ENCODE measurements around the gene NKTR. TPM values are rescaled to one million over a fixed set of nuclear protein-coding genes. Genes with fewer than 3 reads are reported as not detected.

Gene NKTR
- total RNA-seq, 1 donor from 2014 or later: 42.3 TPM

GRCh38 chr3:42694366-42694765, 93.9 kb downstream of the NKTR start:
- DNase-seq (ENCODE audit: low read depth, low spot score): no peak

GRCh38 chr3:42696356-42697288, 96.1 kb downstream of the NKTR start:
- no peak for DNase-seq (ENCODE audit: low read depth, low spot score)

DNA sequence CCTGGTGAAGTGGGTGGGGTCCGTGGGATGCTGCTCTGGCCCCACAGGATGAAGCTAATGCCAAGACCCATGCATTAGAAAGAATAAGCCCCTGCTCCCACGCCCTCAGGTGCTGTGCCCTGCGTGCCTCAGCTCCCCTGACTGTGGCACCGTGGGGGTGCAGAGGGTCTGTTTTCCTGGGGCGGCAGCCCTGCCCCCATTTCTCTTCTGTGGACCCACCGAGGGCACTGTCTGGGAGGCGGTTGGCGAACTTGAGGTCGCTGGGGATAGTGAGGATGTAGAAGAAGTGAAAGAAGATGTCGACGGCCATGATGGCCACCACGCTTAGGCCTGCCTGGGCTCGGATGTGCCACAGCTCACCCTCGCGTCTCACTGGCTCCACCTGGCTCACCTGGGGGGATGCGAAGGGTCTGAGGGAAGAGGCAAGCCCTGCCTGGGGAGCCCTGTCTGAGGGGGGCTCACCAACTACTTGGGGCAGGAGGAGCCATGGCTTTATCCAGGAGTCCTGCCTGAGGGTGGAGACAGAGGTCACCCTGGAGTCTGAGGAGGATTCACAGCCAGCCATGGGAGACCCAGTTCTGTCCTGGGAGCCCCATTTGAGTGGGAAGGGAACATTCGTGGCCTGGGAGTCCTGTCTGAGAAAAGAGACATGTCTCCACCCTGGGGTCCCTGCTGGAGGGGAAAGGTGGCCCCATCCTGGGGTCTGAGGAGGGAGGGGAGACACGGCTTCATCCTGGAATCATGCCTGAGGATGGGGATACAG, 97.0 kb downstream of the NKTR start:
- DNase-seq (ENCODE audit: low read depth, low spot score): no peak

Other genes starting within 250 kb of the NKTR start
- not detected in 2 replicates for gene LYZL4, start 190.1 kb upstream of the NKTR start, total RNA-seq
- gene VIPR1, start 98.0 kb upstream of the NKTR start, total RNA-seq: 1.9 and 4.5 TPM in 2 replicates
- 79.9 and 96.4 TPM in 2 replicates for gene SEC22C, start 18.7 kb upstream of the NKTR start, total RNA-seq
- 34.2 and 40.9 TPM in 2 replicates for gene SS18L2, start 9.8 kb upstream of the NKTR start, total RNA-seq
- 17.3 and 22.4 TPM in 2 replicates for gene ZBTB47, start 53.0 kb downstream of the NKTR start, total RNA-seq
- not detected in 2 replicates for gene KLHL40, start 84.9 kb downstream of the NKTR start, total RNA-seq
- not detected in 2 replicates for gene HHATL, start 102.1 kb downstream of the NKTR start, total RNA-seq
- 0.07 and 0.33 TPM in 2 replicates for gene CCDC13, start 172.6 kb downstream of the NKTR start, total RNA-seq
- 139 and 144 TPM in 2 replicates for gene HIGD1A, start 203.8 kb downstream of the NKTR start, total RNA-seq
- gene ACKR2, start 208.8 kb downstream of the NKTR start, total RNA-seq: not detected in 2 replicates